GM23338 (cell line): ENCODE measurements around the gene TACC3. TPM values are rescaled to one million over a fixed set of nuclear protein-coding genes. Genes with fewer than 3 reads are reported as not detected.

Experiments used
- ATAC-seq: fragments of 200-7000 bp; cut with Tn5 transposase; 3 replicates; pipeline ENCODE4 v1.9.1; 2020
- DNase-seq: peaks from one replicate; pipeline ENCODE4 v3.0.0-alpha.2; 2015; ENCODE audit warnings: low spot score
- H2AFZ ChIP-seq: fragments of 200-600 bp; sonication (generic); 2 replicates; pipeline ENCODE4 v1.8.0; 2016; ENCODE audit warnings: antibody characterized with exemption, mild to moderate bottlenecking, moderate library complexity
- H3F3A ChIP-seq: fragments of 200-600 bp; sonication (generic); replicated peaks from 2 replicates; pipeline ENCODE4 v1.8.0; 2017; ENCODE audit warnings: antibody characterized with exemption, mixed run types, low read depth
- H3K27ac ChIP-seq: fragments of 200-600 bp; sonication (generic); 2 replicates; pipeline ENCODE4 v1.6.1; 2016; ENCODE audit warnings: low read depth
- H3K27me3 ChIP-seq: fragments of 200-600 bp; sonication (generic); 2 replicates; pipeline ENCODE4 v1.8.0; 2016; ENCODE audit warnings: mild to moderate bottlenecking, mixed run types, moderate library complexity; ENCODE audit not compliant: insufficient read depth
- H3K36me3 ChIP-seq: fragments of 200-600 bp; sonication (generic); 2 replicates; pipeline ENCODE4 v1.8.0; 2016; ENCODE audit warnings: mild to moderate bottlenecking; ENCODE audit not compliant: insufficient read depth
- H3K4me1 ChIP-seq: fragments of 200-600 bp; sonication (generic); 2 replicates; pipeline ENCODE4 v1.8.0; 2016; ENCODE audit warnings: mild to moderate bottlenecking, moderate library complexity; ENCODE audit not compliant: insufficient read depth
- H3K4me2 ChIP-seq: fragments of 200-600 bp; sonication (generic); 2 replicates; pipeline ENCODE4 v1.7.1; 2017; ENCODE audit warnings: mixed run types
- H3K4me3 ChIP-seq: fragments of 200-600 bp; sonication (generic); 2 replicates; pipeline ENCODE4 v1.6.1; 2016; ENCODE audit warnings: mixed run types
- H3K79me2 ChIP-seq: fragments of 200-600 bp; sonication (generic); replicated peaks from 2 replicates; pipeline ENCODE4 v1.8.0; 2017; ENCODE audit warnings: mild to moderate bottlenecking; ENCODE audit not compliant: insufficient read depth
- H3K9me2 ChIP-seq: fragments of 200-600 bp; sonication (generic); 2 replicates; pipeline ENCODE4 v1.8.0; 2017; ENCODE audit not compliant: insufficient read depth
- H4K20me1 ChIP-seq: fragments of 200-600 bp; sonication (generic); replicated peaks from 2 replicates; pipeline ENCODE4 v1.8.0; 2017; ENCODE audit warnings: mild to moderate bottlenecking; ENCODE audit not compliant: insufficient read depth
- H3K27ac Mint-ChIP-seq: 2 replicates; pipeline ENCODE4 v1.8.0; 2020; ENCODE audit warnings: inconsistent platforms, mild to moderate bottlenecking, moderate library complexity, mixed read lengths
- H3K27me3 Mint-ChIP-seq: 3 replicates; pipeline ENCODE4 v1.8.0; 2022; ENCODE audit warnings: low read depth, mild to moderate bottlenecking, moderate library complexity, mixed read lengths, inconsistent platforms; ENCODE audit not compliant: insufficient read depth, poor library complexity
- H3K36me3 Mint-ChIP-seq: 3 replicates; pipeline ENCODE4 v1.8.0; 2021; ENCODE audit warnings: low read depth, mild to moderate bottlenecking, inconsistent platforms, moderate library complexity, mixed read lengths
- H3K4me1 Mint-ChIP-seq: 3 replicates; pipeline ENCODE4 v1.8.0; 2020; ENCODE audit warnings: mild to moderate bottlenecking, inconsistent platforms, mixed read lengths
- H3K4me3 Mint-ChIP-seq: 3 replicates; pipeline ENCODE4 v1.8.0; 2021; ENCODE audit warnings: moderate library complexity, mild to moderate bottlenecking, inconsistent platforms, mixed read lengths
- H3K9me3 Mint-ChIP-seq: 3 replicates; pipeline ENCODE4 v1.8.0; 2020; ENCODE audit warnings: moderate library complexity, mild to moderate bottlenecking, inconsistent platforms, mixed read lengths
- EZH2phosphoT487 ChIP-seq: fragments of 200-600 bp; sonication (generic); IDR thresholded peaks from one replicate; pipeline ENCODE4 v1.8.1; 2018; ENCODE audit warnings: antibody characterized with exemption; ENCODE audit not compliant: unreplicated experiment
- STAT1 ChIP-seq: IDR thresholded peaks from one replicate; pipeline ENCODE4 v1.6.1; 2016; ENCODE audit warnings: antibody characterized with exemption; ENCODE audit not compliant: unreplicated experiment
- ZNF114 ChIP-seq: fragments of 250-450 bp; sonication (Bioruptor Pico); IDR thresholded peaks from 2 replicates; pipeline ENCODE4 v1.5.0; 2020; ENCODE audit warnings: mild to moderate bottlenecking, moderate library complexity
- ZNF462 ChIP-seq: fragments of 250-450 bp; sonication (Bioruptor Pico); IDR thresholded peaks from 2 replicates; pipeline ENCODE4 v1.5.0; 2020; ENCODE audit warnings: mild to moderate bottlenecking, moderate library complexity
- polyA plus RNA-seq: library from polyadenylated mRNA; unstranded; fragments of >200 nt; fragmentation: Nextera tagmentation; extraction: Ambion mirVana; gene quantifications from 2 replicates; pipeline ENCODE4 v1.2.1, GENCODE V29; 2016
- total RNA-seq: library from RNA; depleted of rRNA; stranded (reverse); fragments of >200 nt; shearing (Covaris generic); gene quantifications from 2 replicates; pipeline ENCODE4 v1.2.3, GENCODE V29; 2014

Gene TACC3
- total and polyA plus RNA-seq, 2 experiments from 2014 or later: 120 TPM

GRCh38 chr4:1775731-1776500, 54.6 kb downstream of the TACC3 start (continued):
- TF ChIP-seq ZNF462 (CRISPR knock-in tag): no peak

- Histone ChIP-seq H3F3A (0 out of 2 replicates have a peak, but pooled peaks cover 3% of the 10 kb centered on the region), H3K27ac (no peak overlapping the region), H3K27me3 (no peaks in the 10 kb centered on the region), H3K79me2 (no peaks in the 10 kb centered on the region), H4K20me1 (no peaks in the 10 kb centered on the region), H3K4me2 (peak overlapping the region; percentile 71; the same call in 1 of the 2 replicates), H3K4me1 (peaks cover 19% of the 10 kb centered on the region), H3K36me3 (no peaks in the 10 kb centered on the region), H3K4me3 (no peak overlapping the region), H3K9me2 (no peaks in the 10 kb centered on the region), H2AFZ (no peak overlapping the region)
- DNase-seq (no peak), ATAC-seq (no peak)
- Mint-ChIP-seq H3K4me1 (peaks cover 21% of the 10 kb centered on the region; the same call in 2 of the 3 replicates), H3K27ac (no peak overlapping the region), H3K36me3 (no peaks in the 10 kb centered on the region), H3K9me3 (no peaks in the 10 kb centered on the region), H3K4me3 (no peak overlapping the region), H3K27me3 (peaks cover 6% of the 10 kb centered on the region)
- TF ChIP-seq ZNF462 (CRISPR knock-in tag) (no peak), STAT1 (no peak), EZH2phosphoT487 (no peak), ZNF114 (no peak)
These were observed 55.3 kb downstream of the TACC3 start for GRCh38 chr4:1776521-1777161.
